IMR-90 (cell line): Measurements from ENCODE around the gene UNC13C. TPM values are rescaled to one million over a fixed set of nuclear protein-coding genes. Genes with fewer than 3 reads are reported as not detected.

Experiments used
- ATAC-seq: fragments of 200-7000 bp; cut with Tn5 transposase; 2 replicates; pipeline ENCODE4 v1.9.1; 2020; ENCODE audit warnings: low read depth, mild to moderate bottlenecking, moderate library complexity
- BruUV-seq: library from RNA; stranded (reverse); fragments of 400-500 nt; replicated peaks from 2 replicates; lab custom pipeline; 2021; lab: Mats Ljungman, UMichigan
- CTCF ChIA-PET: fragments of 300-600 bp; formaldehyde crosslinking; extraction: SDS; loops from one replicate; lab custom pipeline; 2021; ENCODE audit warnings: antibody characterized with exemption; lab: Yijun Ruan, JAX
- POLR2A ChIA-PET: fragments of 300-600 bp; sonication (Branson Sonifier 250); formaldehyde crosslinking; loops from one replicate; lab custom pipeline; 2022; ENCODE audit warnings: antibody characterized with exemption; ENCODE audit not compliant: unreplicated experiment; lab: Charles Lee
- DNase-seq: peaks from one replicate; pipeline ENCODE4 v3.0.0; 2013
- H2AFZ ChIP-seq: replicated peaks from 2 replicates; pipeline ENCODE3; 2013; ENCODE audit warnings: low read length, mild to moderate bottlenecking; ENCODE audit not compliant: poor library complexity
- H2AK5ac ChIP-seq: 2 replicates; pipeline ENCODE4 v1.6.1; 2013; ENCODE audit warnings: low read depth, low read length, inconsistent platforms
- H2AK9ac ChIP-seq: replicated peaks from 2 replicates; pipeline ENCODE3; 2013; ENCODE audit warnings: mild to moderate bottlenecking, low read depth, low read length, moderate library complexity; ENCODE audit not compliant: poor library complexity
- H2BK120ac ChIP-seq: 2 replicates; pipeline ENCODE4 v1.6.1; 2013; ENCODE audit warnings: low read depth, low read length, inconsistent platforms
- H2BK15ac ChIP-seq: 3 replicates; pipeline ENCODE4 v1.6.1; 2013; ENCODE audit warnings: low read depth, low read length, inconsistent platforms
- H2BK20ac ChIP-seq: 2 replicates; pipeline ENCODE4 v1.6.1; 2013; ENCODE audit warnings: low read depth, mild to moderate bottlenecking, inconsistent platforms, low read length, moderate library complexity
- H2BK5ac ChIP-seq: 2 replicates; pipeline ENCODE4 v1.6.1; 2013; ENCODE audit warnings: mild to moderate bottlenecking, low read depth, low read length, inconsistent platforms; ENCODE audit not compliant: poor library complexity, severe bottlenecking
- H3K14ac ChIP-seq: replicated peaks from 2 replicates; pipeline ENCODE4 v1.6.1; 2013; ENCODE audit warnings: low read depth, low read length, inconsistent platforms
- H3K18ac ChIP-seq: 2 replicates; pipeline ENCODE4 v1.6.1; 2013; ENCODE audit warnings: low read depth, low read length, control low read depth
- H3K23ac ChIP-seq: 2 replicates; pipeline ENCODE4 v1.6.1; 2013; ENCODE audit warnings: low read depth, low read length, inconsistent platforms
- H3K27ac ChIP-seq: 2 replicates; pipeline ENCODE4 v1.5.1; 2013; ENCODE audit warnings: mild to moderate bottlenecking, control low read depth, low read length; ENCODE audit not compliant: insufficient read depth
- H3K27me3 ChIP-seq: 2 replicates; pipeline ENCODE4 v1.6.1; 2013; ENCODE audit warnings: low read length; ENCODE audit not compliant: control insufficient read depth, insufficient read depth
- H3K36me3 ChIP-seq: 2 replicates; pipeline ENCODE4 v1.6.1; 2013; ENCODE audit warnings: low read length, mixed read lengths; ENCODE audit not compliant: control insufficient read depth, insufficient read depth
- H3K4ac ChIP-seq: 2 replicates; pipeline ENCODE4 v1.6.1; 2013; ENCODE audit warnings: low read depth, low read length, inconsistent platforms
- H3K4me1 ChIP-seq: 2 replicates; pipeline ENCODE4 v1.6.1; 2013; ENCODE audit warnings: low read length, mixed read lengths; ENCODE audit not compliant: control insufficient read depth, insufficient read depth
- H3K4me2 ChIP-seq: 2 replicates; pipeline ENCODE4 v1.6.1; 2013; ENCODE audit warnings: low read depth, mild to moderate bottlenecking, control low read depth, low read length, moderate library complexity
- H3K4me3 ChIP-seq: 2 replicates; pipeline ENCODE4 v1.5.1; 2013; ENCODE audit warnings: low read depth, mild to moderate bottlenecking, control low read depth, low read length, moderate library complexity; ENCODE audit not compliant: insufficient read depth
- H3K56ac ChIP-seq: 2 replicates; pipeline ENCODE4 v1.6.1; 2013; ENCODE audit warnings: low read length, inconsistent platforms; ENCODE audit not compliant: insufficient read depth; ENCODE audit errors: extremely low read depth
- H3K79me1 ChIP-seq, 2 experiments: 2 replicates each; pipeline ENCODE4 v1.6.1; 2013; ENCODE audit warnings: low read length in 2 of 2, inconsistent platforms in 1 of 2, low read depth in 1 of 2
- H3K9ac ChIP-seq: 2 replicates; pipeline ENCODE4 v1.6.1; 2013; ENCODE audit warnings: low read depth, low read length, control low read depth
- H3K9me1 ChIP-seq: 2 replicates; pipeline ENCODE4 v1.6.1; 2013; ENCODE audit warnings: low read length, inconsistent platforms; ENCODE audit not compliant: insufficient read depth
- H3K9me3 ChIP-seq: 2 replicates; pipeline ENCODE4 v1.6.1; 2013; ENCODE audit warnings: low read length; ENCODE audit not compliant: control insufficient read depth, insufficient read depth
- H4K20me1 ChIP-seq: 2 replicates; pipeline ENCODE4 v1.6.1; 2013; ENCODE audit warnings: low read length, inconsistent platforms; ENCODE audit not compliant: insufficient read depth
- H4K5ac ChIP-seq: 2 replicates; pipeline ENCODE4 v1.6.1; 2013; ENCODE audit warnings: mild to moderate bottlenecking, low read depth, low read length, control low read depth
- H4K8ac ChIP-seq, 2 experiments: 2 replicates each; pipeline ENCODE4 v1.6.1; 2013; ENCODE audit warnings: low read depth in 2 of 2, low read length in 2 of 2, control low read depth in 1 of 2, inconsistent platforms in 1 of 2
- H4K91ac ChIP-seq: 2 replicates; pipeline ENCODE4 v1.6.1; 2013; ENCODE audit warnings: low read depth, low read length, inconsistent platforms; ENCODE audit not compliant: insufficient read depth
- BHLHE40 ChIP-seq: fragments of 150-350 bp; IDR thresholded peaks from 2 replicates; pipeline ENCODE4 v1.6.1; 2016; ENCODE audit warnings: mild to moderate bottlenecking, low read depth, low read length
- CEBPB ChIP-seq: IDR thresholded peaks from 2 replicates; pipeline ENCODE4 v1.6.1; 2012; ENCODE audit warnings: low read depth, low read length, improper control_type of control experiment
- FOS ChIP-seq: fragments of 150-350 bp; IDR thresholded peaks from 2 replicates; pipeline ENCODE4 v1.6.1; 2016; ENCODE audit warnings: low read depth, low read length
- MAFK ChIP-seq: IDR thresholded peaks from 2 replicates; pipeline ENCODE4 v1.6.1; 2012; ENCODE audit warnings: low read depth, low read length, improper control_type of control experiment
- MAZ ChIP-seq: IDR thresholded peaks from 2 replicates; pipeline ENCODE4 v1.6.1; 2012; ENCODE audit warnings: low read depth, mild to moderate bottlenecking, low read length, improper control_type of control experiment, moderate library complexity, borderline replicate concordance
- MXI1 ChIP-seq: IDR thresholded peaks from 2 replicates; pipeline ENCODE4 v1.6.1; 2012; ENCODE audit warnings: low read depth, mild to moderate bottlenecking, low read length, moderate library complexity, borderline replicate concordance
- NFE2L2 ChIP-seq: fragments of 150-350 bp; IDR thresholded peaks from 2 replicates; pipeline ENCODE4 v1.6.1; 2016; ENCODE audit warnings: low read depth, mild to moderate bottlenecking, low read length
- POLR2A ChIP-seq: IDR thresholded peaks from 2 replicates; pipeline ENCODE4 v1.6.1; 2012; ENCODE audit warnings: mild to moderate bottlenecking, low read depth, low read length
- RAD21 ChIP-seq: IDR thresholded peaks from 2 replicates; pipeline ENCODE4 v1.6.1; 2012; ENCODE audit warnings: low read length, improper control_type of control experiment
- RCOR1 ChIP-seq: IDR thresholded peaks from 2 replicates; pipeline ENCODE4 v1.6.1; 2012; ENCODE audit warnings: mild to moderate bottlenecking, low read length, improper control_type of control experiment; ENCODE audit not compliant: insufficient replicate concordance
- SMC3 ChIP-seq: fragments of 150-350 bp; IDR thresholded peaks from 2 replicates; pipeline ENCODE4 v1.6.1; 2016; ENCODE audit warnings: low read depth, mild to moderate bottlenecking, antibody characterized with exemption, low read length, moderate library complexity
- USF2 ChIP-seq: fragments of 150-350 bp; IDR thresholded peaks from 2 replicates; pipeline ENCODE4 v1.6.1; 2017; ENCODE audit warnings: mild to moderate bottlenecking, antibody characterized with exemption, low read length, low read depth
- whole genome bisulfite sequencing, 2 experiments: methylation state at CpG; one replicate each; pipeline versions ENCODE4 v1.1.5 to v1.1.7; 2013; ENCODE audit warnings: missing lambda C conversion rate in 2 of 2; ENCODE audit not compliant: insufficient read length in 1 of 2; ENCODE audit errors: extremely low coverage in 2 of 2; 5-methylcytosine and 5-hydroxymethylcytosine counted together
- dilution Hi-C: fragments of 300-500 bp; cut with HindIII; formaldehyde crosslinking; loops from one replicate; pipeline ENCODE4 v1.14.3; 2018; ENCODE audit warnings: low sequenced_read_pairs; ENCODE audit not compliant: unreplicated experiment
- in situ Hi-C: fragments of 300-500 bp; cut with MboI; formaldehyde crosslinking; loops from 3 replicates; pipeline ENCODE4 v1.14.3; 2019; ENCODE audit warnings: low sequenced_read_pairs, inconsistent platforms, mixed read lengths
- intact Hi-C: fragments of 100-400 bp; cut with micrococcal nuclease; formaldehyde crosslinking; loops from 2 replicates; pipeline ENCODE4 v1.10.0; 2022
- polyA plus RNA-seq, 3 experiments: library from polyadenylated mRNA; depleted of rRNA; stranded (reverse); fragments of >200 nt; gene quantifications; 2 replicates each; pipeline ENCODE4 v1.2.3, GENCODE V29; 2012; ENCODE audit warnings: low replicate concordance in 1 of 3
- total RNA-seq: library from RNA; depleted of rRNA; stranded (reverse); fragments of >200 nt; gene quantifications from 2 replicates; pipeline ENCODE4 v1.2.3, GENCODE V29; 2012
- TF ChIP-seq, protein P1 (sequence below): fragments of 150-350 bp; IDR thresholded peaks from 2 replicates; pipeline ENCODE4 v1.6.1; 2016; ENCODE audit warnings: low read depth, mild to moderate bottlenecking, low read length, moderate library complexity, borderline replicate concordance

Gene UNC13C
- total and polyA plus RNA-seq, 2 of the 4 experiments (the other 2 are of a cell fraction), result not detected

DNA sequence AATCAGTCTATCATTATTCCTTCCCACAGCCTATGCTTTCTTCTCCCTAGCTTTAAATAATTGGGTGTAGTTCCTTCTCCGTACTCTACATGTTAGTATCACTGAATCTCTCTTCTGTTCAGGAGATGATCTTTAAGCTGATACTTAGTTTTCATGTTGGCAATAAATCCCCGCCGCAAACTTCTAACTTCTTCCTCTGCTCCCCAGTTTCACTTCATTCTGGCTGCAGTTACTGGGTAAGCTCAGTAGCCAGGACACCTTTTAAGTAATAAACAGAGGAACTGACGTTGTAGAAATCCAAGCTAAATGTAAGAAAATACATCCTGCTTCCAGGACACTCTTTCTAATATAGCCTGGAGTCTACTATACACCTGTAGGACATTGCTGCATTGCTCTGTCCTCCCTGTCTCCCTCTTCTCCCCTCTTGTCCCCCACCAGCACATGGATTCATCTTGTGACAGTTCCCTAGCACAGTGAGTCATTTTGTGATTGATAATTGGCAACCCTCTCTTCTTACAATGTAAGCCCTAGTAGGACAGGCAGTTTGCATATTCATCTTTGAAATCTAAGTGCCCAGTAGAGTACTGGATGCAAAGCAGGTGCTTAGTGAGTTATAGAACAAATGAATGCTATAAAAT, 598.2 kb downstream of the UNC13C start:
- intact Hi-C loops, result no loop called here
- Histone ChIP-seq H2BK5ac (no peak overlapping the region), H4K8ac (no peak overlapping the region), H3K9me3 (peaks cover 9% of the 10 kb centered on the region; the same call in 1 of the 2 replicates), H3K9ac (no peak overlapping the region), H3K23ac (no peak overlapping the region), H2AK5ac (no peak overlapping the region), H3K4me1 (no peaks in the 10 kb centered on the region), H3K4me3 (no peak overlapping the region), H3K4ac (no peak overlapping the region), H3K4me2 (no peak overlapping the region), H3K79me1 (no peaks in the 10 kb centered on the region), H4K5ac (no peak overlapping the region), H2BK120ac (no peak overlapping the region), H3K18ac (no peak overlapping the region), H2BK20ac (no peak overlapping the region), H3K36me3 (no peaks in the 10 kb centered on the region), H3K56ac (no peak overlapping the region), H2BK15ac (no peak overlapping the region), H3K27ac (no peak overlapping the region), H2AK9ac (no peak overlapping the region), H3K14ac (no peak overlapping the region), H3K9me1 (no peaks in the 10 kb centered on the region), H2AFZ (no peak overlapping the region), H4K91ac (no peak overlapping the region), H4K20me1 (no peaks in the 10 kb centered on the region), H3K27me3 (no peaks in the 10 kb centered on the region)
- ChIA-PET CTCF (no interaction called here), POLR2A (no interaction called here)
- BruUV-seq, result no TSS peak
- in situ Hi-C loops, result no loop called here
- no CpG with 5 or more reads among the region's 4 CpGs for WGBS, 2 experiments
- dilution Hi-C loops, result no loop called here
- TF ChIP-seq MXI1 (no peak), SMC3 (no peak), MAFK (no peak), POLR2A (no peak), MAZ (no peak), CEBPB (no peak), USF2 (no peak), BHLHE40 (no peak), RCOR1 (no peak), RAD21 (no peak), FOS (no peak), NFE2L2 (no peak)
- TF ChIP-seq, protein P1, sequence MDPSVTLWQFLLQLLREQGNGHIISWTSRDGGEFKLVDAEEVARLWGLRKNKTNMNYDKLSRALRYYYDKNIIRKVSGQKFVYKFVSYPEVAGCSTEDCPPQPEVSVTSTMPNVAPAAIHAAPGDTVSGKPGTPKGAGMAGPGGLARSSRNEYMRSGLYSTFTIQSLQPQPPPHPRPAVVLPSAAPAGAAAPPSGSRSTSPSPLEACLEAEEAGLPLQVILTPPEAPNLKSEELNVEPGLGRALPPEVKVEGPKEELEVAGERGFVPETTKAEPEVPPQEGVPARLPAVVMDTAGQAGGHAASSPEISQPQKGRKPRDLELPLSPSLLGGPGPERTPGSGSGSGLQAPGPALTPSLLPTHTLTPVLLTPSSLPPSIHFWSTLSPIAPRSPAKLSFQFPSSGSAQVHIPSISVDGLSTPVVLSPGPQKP, result no peak
- ATAC-seq (no peak), DNase-seq (no peak)
